Caco-2 (cell line): ENCODE data around the gene NXPH4. TPM values are rescaled to one million over a fixed set of nuclear protein-coding genes. Genes with fewer than 3 reads are reported as not detected.
A peak's percentile ranks its signal among the peaks of the same experiment; 100 is the strongest.

ENCODE experiments used
- Bru-seq: library from RNA; stranded (reverse); fragments of 400-500 nt; gene quantifications from one replicate; lab custom pipeline; 2021; lab: Mats Ljungman, UMichigan
- BruChase-seq, 2 experiments: library from RNA; stranded (reverse); fragments of 400-500 nt; gene quantifications; one replicate each; lab custom pipeline; 2021; lab: Mats Ljungman, UMichigan
- BruUV-seq: library from RNA; stranded (reverse); fragments of 400-500 nt; replicated peaks from 2 replicates; lab custom pipeline; 2021; lab: Mats Ljungman, UMichigan
- CTCF ChIA-PET: fragments of 300-600 bp; sonication (Branson Sonifier 250); formaldehyde crosslinking; loops from one replicate; lab custom pipeline; 2022; ENCODE audit warnings: antibody characterized with exemption; lab: Charles Lee
- POLR2A ChIA-PET: fragments of 300-600 bp; sonication (Branson Sonifier 250); formaldehyde crosslinking; loops from one replicate; lab custom pipeline; 2022; ENCODE audit warnings: antibody characterized with exemption; lab: Charles Lee
- DNase-seq, 2 experiments: peaks; one replicate each; pipeline versions ENCODE4 v3.0.0 to v3.0.0-alpha.2; 2020 to 2022
- H3K27me3 ChIP-seq: replicated peaks from 2 replicates; pipeline ENCODE4 v1.6.0; 2011; ENCODE audit warnings: low read length; ENCODE audit not compliant: control insufficient read depth, insufficient read depth
- H3K36me3 ChIP-seq: 2 replicates; pipeline ENCODE4 v1.5.1; 2011; ENCODE audit warnings: low read length; ENCODE audit not compliant: control insufficient read depth, insufficient read depth
- H3K4me1 ChIP-seq: fragments of 250-450 bp; sonication (Bioruptor Pico); 2 replicates; pipeline ENCODE4 v1.5.1; 2020; ENCODE audit warnings: mild to moderate bottlenecking
- H3K4me3 ChIP-seq: 2 replicates; pipeline ENCODE4 v1.5.1; 2011; ENCODE audit warnings: low read depth, mild to moderate bottlenecking, control low read depth, low read length
- H3K9me3 ChIP-seq: fragments of 250-450 bp; sonication (Bioruptor Pico); 2 replicates; pipeline ENCODE4 v1.5.1; 2020; ENCODE audit warnings: mild to moderate bottlenecking, moderate library complexity
- H3K27ac Mint-ChIP-seq: one replicate; pipeline ENCODE4 v1.8.0; 2022; ENCODE audit warnings: mixed read lengths; ENCODE audit not compliant: unreplicated experiment
- H3K27me3 Mint-ChIP-seq: one replicate; pipeline ENCODE4 v1.8.0; 2022; ENCODE audit warnings: mixed read lengths; ENCODE audit not compliant: insufficient read depth, unreplicated experiment
- H3K36me3 Mint-ChIP-seq: one replicate; pipeline ENCODE4 v1.8.0; 2022; ENCODE audit warnings: mild to moderate bottlenecking, mixed read lengths; ENCODE audit not compliant: insufficient read depth, unreplicated experiment
- H3K4me1 Mint-ChIP-seq: one replicate; pipeline ENCODE4 v1.8.0; 2022; ENCODE audit warnings: low read depth, mixed read lengths; ENCODE audit not compliant: unreplicated experiment
- H3K4me3 Mint-ChIP-seq: one replicate; pipeline ENCODE4 v1.8.0; 2022; ENCODE audit warnings: mild to moderate bottlenecking, moderate library complexity, mixed read lengths; ENCODE audit not compliant: unreplicated experiment
- H3K9me3 Mint-ChIP-seq: one replicate; pipeline ENCODE4 v1.8.0; 2022; ENCODE audit warnings: mixed read lengths; ENCODE audit not compliant: unreplicated experiment
- intact Hi-C: fragments of 100-400 bp; cut with micrococcal nuclease; formaldehyde crosslinking; loops from one replicate; pipeline ENCODE4 v1.10.0; 2022; ENCODE audit not compliant: unreplicated experiment
- long read RNA-seq: library from polyadenylated mRNA; stranded (forward); transcript quantifications from one replicate; pipeline ENCODE4 v2.0.0, GENCODE V29; 2022
- total RNA-seq: library from RNA; stranded (reverse); gene quantifications from 2 replicates; pipeline ENCODE4 v1.2.3, GENCODE V29; 2022
- TF ChIP-seq, protein P1 (sequence below), 2 experiments: fragments of 200-600 bp in 1 of 2; IDR thresholded peaks; 1 replicate in 1 of 2; 2 replicates in 1 of 2; pipeline versions ENCODE4 v1.5.1 to v1.8.0; 2011 to 2022; ENCODE audit warnings: antibody characterized with exemption in 1 of 2, control low read depth in 1 of 2, inconsistent platforms in 1 of 2, low read depth in 1 of 2, low read length in 1 of 2, mild to moderate bottlenecking in 1 of 2, moderate library complexity in 1 of 2; ENCODE audit not compliant: insufficient read depth in 1 of 2, severe bottlenecking in 1 of 2, unreplicated experiment in 1 of 2

The NXPH4 gene
- total RNA-seq (10.0 and 10.6 TPM in 2 replicates), Bru-seq, nascent RNA (percentile 30 among the genes with signal in this experiment), BruChase-seq, experiment 1, labeled RNA remaining after a 2-hour chase (percentile 39 among the genes with signal in this experiment), BruChase-seq, experiment 2, labeled RNA remaining after a 6-hour chase (percentile 44 among the genes with signal in this experiment)
- long read RNA-seq, transcript NXPH4-201 (2 exons, 1,804 nt) = major isoform, 5 of 7 reads
- long read RNA-seq, partial matches to known transcripts = 0 of 7 reads
- long read RNA-seq, other reads (novel, unspliced or antisense) = 2 of 7 reads

DNA sequence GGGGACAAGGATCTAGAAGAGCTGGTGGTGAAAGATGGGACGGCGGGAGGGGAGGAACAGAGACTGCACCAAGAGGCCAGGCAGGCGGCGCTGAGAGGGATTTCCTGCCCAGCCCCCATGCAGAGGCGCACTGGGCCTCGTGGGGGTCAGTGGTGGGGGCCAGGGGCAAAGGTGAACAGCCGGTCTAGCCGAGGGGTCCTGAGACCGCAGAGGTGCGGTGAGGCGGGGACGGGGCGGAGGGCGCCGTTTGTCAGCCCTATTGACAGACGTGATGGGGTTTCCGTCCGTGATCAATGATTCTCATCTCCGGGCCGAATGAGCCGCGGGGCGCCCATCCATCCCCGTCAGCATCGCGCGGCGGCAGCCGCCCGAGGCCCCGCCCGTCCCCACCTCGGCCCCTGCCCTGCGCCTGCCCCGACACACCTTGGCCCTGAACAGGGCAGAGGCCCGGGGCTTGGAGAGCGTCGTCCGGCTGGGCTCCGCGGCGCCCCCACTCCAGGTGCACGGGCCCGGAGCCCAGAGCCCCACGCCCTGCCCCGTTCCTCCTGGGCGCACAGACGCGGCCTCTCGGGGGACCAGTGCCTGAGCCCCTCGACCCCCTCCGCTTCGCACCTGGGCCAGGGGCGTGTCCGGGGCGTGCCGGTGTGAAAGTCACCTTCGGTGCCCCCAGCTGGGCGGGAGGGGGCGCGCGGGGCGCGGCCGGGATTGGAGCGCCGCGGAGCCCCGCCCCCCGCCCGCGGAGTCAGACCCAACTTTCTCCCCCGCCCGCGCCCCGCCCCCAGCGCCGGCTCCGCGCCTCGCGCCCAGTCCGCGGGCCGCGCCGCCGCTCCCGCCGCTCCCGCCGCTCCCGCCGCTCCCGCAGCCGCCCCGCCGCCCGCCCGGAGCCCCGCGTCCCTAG lies at the start of gene NXPH4:
TSS of gene NXPH4 (plus strand) at position 781 of the 898 bp plus-strand sequence. CDS start 176 bp downstream, outside the sequence.
- Mint-ChIP-seq H3K36me3 (peaks cover 31% of the 10 kb centered on the region), H3K4me1 (peaks cover 35% of the 10 kb centered on the region), H3K27ac (no peak within 1 kb of the TSS), H3K9me3 (no peaks in the 10 kb centered on the region), H3K4me3 (peak within 1 kb of the TSS; percentile 82), H3K27me3 (peaks cover 27% of the 10 kb centered on the region)
- peaks cover 20% of the 10 kb centered on the region for H3K4me1 ChIP-seq
- H3K4me3 ChIP-seq = peak within 1 kb of the TSS; percentile 54
- BruUV-seq = no TSS peak
- ChIA-PET POLR2A (interaction anchor here (4.5 kb wide), 1 partner anchor 13 kb away, joined by 26 read pairs; the partner anchor contains the start of gene SHMT2), CTCF (interaction anchor here (0.6 to 2.0 kb wide), 8 partner anchors 11 to 88 kb away, joined by 3 to 12 read pairs (median 7); partner anchors contain the start of genes LRP1 and SHMT2)
- peak; percentile 64 to 83 for DNase-seq
- intact Hi-C loops = no loop called here
- TF ChIP-seq, protein P1, sequence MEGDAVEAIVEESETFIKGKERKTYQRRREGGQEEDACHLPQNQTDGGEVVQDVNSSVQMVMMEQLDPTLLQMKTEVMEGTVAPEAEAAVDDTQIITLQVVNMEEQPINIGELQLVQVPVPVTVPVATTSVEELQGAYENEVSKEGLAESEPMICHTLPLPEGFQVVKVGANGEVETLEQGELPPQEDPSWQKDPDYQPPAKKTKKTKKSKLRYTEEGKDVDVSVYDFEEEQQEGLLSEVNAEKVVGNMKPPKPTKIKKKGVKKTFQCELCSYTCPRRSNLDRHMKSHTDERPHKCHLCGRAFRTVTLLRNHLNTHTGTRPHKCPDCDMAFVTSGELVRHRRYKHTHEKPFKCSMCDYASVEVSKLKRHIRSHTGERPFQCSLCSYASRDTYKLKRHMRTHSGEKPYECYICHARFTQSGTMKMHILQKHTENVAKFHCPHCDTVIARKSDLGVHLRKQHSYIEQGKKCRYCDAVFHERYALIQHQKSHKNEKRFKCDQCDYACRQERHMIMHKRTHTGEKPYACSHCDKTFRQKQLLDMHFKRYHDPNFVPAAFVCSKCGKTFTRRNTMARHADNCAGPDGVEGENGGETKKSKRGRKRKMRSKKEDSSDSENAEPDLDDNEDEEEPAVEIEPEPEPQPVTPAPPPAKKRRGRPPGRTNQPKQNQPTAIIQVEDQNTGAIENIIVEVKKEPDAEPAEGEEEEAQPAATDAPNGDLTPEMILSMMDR (IDR thresholded peaks at IDR 0.05; ENCODE audit: insufficient read depth in 1 of 2, low read depth in 1 of 2, low read length in 1 of 2, severe bottlenecking in 1 of 2, unreplicated experiment in 1 of 2) = peak; percentile 5 to 9
- peaks cover 10% of the 10 kb centered on the region for H3K27me3 ChIP-seq
- H3K9me3 ChIP-seq = no peaks in the 10 kb centered on the region
- no peaks in the 10 kb centered on the region; the same call in none of the 2 replicates for H3K36me3 ChIP-seq

DNA sequence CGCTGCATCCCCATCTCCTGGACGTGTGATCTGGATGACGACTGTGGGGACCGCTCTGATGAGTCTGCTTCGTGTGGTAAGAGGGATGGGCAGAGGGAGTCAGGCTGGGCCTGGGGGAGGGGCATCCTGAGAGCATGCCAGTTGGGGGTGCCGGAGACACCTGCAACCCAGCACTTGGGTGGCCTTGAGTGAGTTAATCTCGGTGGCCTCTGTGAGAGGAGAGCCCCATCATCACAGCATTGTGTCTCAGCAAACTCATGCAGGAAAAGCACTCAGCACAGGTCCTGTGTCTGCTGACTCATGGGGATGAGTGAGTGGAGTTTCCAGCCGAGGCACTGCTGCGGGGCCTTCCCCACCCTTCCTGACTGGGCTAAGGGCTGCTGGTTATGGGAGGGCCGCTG lies 49.6 kb upstream of the NXPH4 start:
- no peaks in the 10 kb centered on the region for H3K27me3 Mint-ChIP-seq
- no peaks in the 10 kb centered on the region for H3K4me1 Mint-ChIP-seq
- no peaks in the 10 kb centered on the region for H3K9me3 Mint-ChIP-seq
- H3K27me3 ChIP-seq = no peaks in the 10 kb centered on the region
- H3K4me1 ChIP-seq = no peaks in the 10 kb centered on the region
- no peak overlapping the region for H3K4me3 ChIP-seq
- ChIA-PET POLR2A (no interaction called here), CTCF (interaction anchor here (0.6 to 1.0 kb wide), 2 partner anchors 43 to 46 kb away, joined by 5 to 6 read pairs; no protein-coding TSS in a partner anchor)
- H3K36me3 ChIP-seq = peaks cover 2% of the 10 kb centered on the region
- no peak overlapping the region for H3K4me3 Mint-ChIP-seq
- H3K36me3 Mint-ChIP-seq = peaks cover 51% of the 10 kb centered on the region
- intact Hi-C loops = no loop called here
- no peak for DNase-seq
- H3K9me3 ChIP-seq = no peaks in the 10 kb centered on the region
- no peak overlapping the region for H3K27ac Mint-ChIP-seq
- no TSS peak for BruUV-seq
- TF ChIP-seq, protein P1 (IDR thresholded peaks at IDR 0.05; ENCODE audit: insufficient read depth in 1 of 2, low read depth in 1 of 2, low read length in 1 of 2, severe bottlenecking in 1 of 2, unreplicated experiment in 1 of 2) = no peak

DNA sequence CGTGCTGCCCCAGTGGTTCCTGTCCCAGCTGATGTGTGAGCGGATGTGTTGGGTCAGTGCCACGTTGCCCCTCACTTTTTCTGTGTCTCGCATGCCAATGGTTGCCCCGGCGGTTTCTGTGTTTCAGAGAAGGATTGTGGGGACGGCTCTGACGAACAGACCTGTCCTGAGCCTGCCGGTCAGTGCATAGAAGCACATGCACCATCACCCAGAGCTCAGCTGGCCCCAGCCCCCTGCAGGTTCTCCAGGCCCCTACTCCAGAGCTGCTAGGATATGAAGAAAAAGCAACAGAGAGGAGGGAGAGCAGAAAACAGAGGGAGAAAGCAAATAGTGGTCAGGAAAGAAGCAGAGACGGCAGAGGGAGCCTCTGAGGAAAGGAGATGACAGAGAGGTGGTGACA lies 48.5 kb upstream of the NXPH4 start:
- Histone ChIP-seq H3K27me3 (no peaks in the 10 kb centered on the region), H3K9me3 (no peaks in the 10 kb centered on the region), H3K4me1 (no peaks in the 10 kb centered on the region), H3K4me3 (no peak overlapping the region), H3K36me3 (peaks cover 4% of the 10 kb centered on the region)
- ChIA-PET CTCF (interaction anchor here (0.6 to 1.6 kb wide), 2 partner anchors 14 to 57 kb away, joined by 6 to 9 read pairs; partner anchors contain the start of gene STAT6), POLR2A (no interaction called here)
- Mint-ChIP-seq H3K9me3 (no peaks in the 10 kb centered on the region), H3K36me3 (peaks cover 47% of the 10 kb centered on the region), H3K27me3 (no peaks in the 10 kb centered on the region), H3K4me3 (no peak overlapping the region), H3K4me1 (no peaks in the 10 kb centered on the region), H3K27ac (no peak overlapping the region)
- TF ChIP-seq, protein P1 (IDR thresholded peaks at IDR 0.05; ENCODE audit: insufficient read depth in 1 of 2, low read depth in 1 of 2, low read length in 1 of 2, severe bottlenecking in 1 of 2, unreplicated experiment in 1 of 2) = no peak
- intact Hi-C loops = no loop called here
- BruUV-seq = no TSS peak
- no peak for DNase-seq
